GM12801 (cell line): ENCODE data around the gene TRIM8.

ENCODE experiments used
- TF ChIP-seq, protein P1 (sequence below): IDR thresholded peaks from one replicate; pipeline ENCODE4 v1.5.1; 2011; ENCODE audit warnings: control low read depth; ENCODE audit not compliant: insufficient read length; ENCODE audit errors: extremely low read depth

The TRIM8 gene

DNA sequence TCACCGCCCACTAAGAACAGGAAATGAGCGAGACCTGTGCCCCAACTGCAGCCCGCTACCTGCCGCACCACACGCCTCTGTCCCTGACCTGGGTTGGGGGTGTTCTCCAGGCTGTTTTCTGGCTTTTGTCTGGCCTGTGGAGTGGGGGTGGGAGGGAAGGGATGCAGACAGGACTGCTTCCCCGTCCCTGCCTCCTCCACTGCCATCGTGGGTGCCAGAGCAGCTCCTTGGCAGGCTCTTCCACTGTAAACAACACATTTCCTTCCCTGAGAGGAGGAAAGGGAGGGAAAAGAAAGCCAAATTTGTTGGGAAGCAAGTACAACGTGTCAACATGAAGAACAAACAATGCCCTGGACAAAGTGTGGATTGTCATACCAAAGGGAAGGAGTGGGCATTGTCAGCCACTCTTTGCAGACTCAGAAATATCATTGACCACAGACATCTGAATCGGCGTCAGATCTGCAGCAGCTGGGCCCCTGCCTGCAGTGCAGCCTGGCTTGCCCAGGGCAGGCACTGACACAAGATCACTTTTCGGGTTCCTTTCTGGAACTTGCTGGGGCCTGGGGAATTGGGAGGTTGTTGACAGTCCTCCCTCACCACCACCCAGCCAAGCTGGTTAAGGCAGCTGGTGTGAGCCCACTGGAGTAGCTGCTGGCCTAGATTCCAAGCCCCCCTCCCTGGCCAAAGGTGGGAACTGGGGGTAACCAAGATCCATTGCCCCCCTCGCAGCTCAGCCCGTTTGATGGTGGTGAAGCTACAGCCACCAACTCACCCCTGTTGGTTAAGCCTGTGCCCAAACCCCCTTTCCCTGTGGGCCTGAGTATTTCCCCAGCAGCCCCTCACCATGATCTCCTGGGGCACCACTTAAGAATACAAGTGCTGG is 22.6 kb upstream of the TRIM8 start:
- TF ChIP-seq, protein P1, sequence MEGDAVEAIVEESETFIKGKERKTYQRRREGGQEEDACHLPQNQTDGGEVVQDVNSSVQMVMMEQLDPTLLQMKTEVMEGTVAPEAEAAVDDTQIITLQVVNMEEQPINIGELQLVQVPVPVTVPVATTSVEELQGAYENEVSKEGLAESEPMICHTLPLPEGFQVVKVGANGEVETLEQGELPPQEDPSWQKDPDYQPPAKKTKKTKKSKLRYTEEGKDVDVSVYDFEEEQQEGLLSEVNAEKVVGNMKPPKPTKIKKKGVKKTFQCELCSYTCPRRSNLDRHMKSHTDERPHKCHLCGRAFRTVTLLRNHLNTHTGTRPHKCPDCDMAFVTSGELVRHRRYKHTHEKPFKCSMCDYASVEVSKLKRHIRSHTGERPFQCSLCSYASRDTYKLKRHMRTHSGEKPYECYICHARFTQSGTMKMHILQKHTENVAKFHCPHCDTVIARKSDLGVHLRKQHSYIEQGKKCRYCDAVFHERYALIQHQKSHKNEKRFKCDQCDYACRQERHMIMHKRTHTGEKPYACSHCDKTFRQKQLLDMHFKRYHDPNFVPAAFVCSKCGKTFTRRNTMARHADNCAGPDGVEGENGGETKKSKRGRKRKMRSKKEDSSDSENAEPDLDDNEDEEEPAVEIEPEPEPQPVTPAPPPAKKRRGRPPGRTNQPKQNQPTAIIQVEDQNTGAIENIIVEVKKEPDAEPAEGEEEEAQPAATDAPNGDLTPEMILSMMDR, result no peak

- TF ChIP-seq, protein P1, result no peak
Observed at GRCh38 chr10:102624094-102624493, 20.2 kb upstream of the TRIM8 start.

DNA sequence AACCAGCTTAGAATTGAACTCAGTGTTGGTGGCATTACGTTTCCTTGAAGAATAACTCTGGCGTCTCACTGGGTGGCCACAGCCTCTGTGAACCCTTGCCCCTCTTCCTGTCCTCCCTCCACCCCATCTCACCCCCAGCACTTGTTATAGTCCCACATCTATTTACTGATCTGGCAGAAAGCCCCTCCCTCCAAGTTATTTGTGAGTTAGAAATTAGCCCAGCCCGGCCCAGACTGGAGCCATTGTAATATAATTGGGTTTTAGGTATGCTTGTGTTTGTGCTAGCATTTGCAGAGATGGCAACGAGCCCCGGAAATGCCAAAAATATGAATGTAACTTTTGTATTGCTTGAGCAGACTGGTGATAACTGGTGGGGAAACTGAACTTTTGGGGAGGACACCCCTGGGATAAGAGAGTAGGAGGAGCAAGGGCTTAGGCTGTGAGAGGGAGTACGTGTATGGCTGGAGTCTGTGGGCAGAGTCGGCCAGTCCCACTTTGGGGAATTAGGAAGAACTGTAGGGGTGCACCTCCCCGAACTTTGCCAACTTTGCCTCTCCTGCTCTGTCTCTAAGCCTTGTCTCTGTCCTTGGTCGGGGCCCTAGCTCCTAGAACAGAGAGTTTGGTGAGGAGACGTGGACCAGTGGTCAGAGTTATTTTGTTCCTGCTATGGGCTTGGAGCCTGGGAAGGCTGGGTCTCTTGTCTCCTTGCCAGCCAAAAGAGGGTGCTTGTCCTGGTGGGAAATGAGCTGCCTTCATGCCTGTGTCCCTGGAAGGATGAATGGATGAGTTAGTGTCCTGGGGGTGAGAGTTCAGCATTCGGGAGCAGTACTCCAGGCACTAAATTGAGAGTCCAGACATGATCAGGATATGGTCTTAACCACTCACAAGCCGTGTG is 19.3 kb upstream of the TRIM8 start:
- TF ChIP-seq, protein P1, result no peak

- TF ChIP-seq, protein P1, result no peak
Observed at GRCh38 chr10:102626026-102626685, 18.1 kb upstream of the TRIM8 start.

- TF ChIP-seq, protein P1, result no peak
Observed at GRCh38 chr10:102627291-102627735, 17.0 kb upstream of the TRIM8 start.

GRCh38 chr10:102627736-102628293 is 16.5 kb upstream of the TRIM8 start:
- TF ChIP-seq, protein P1, result no peak

DNA sequence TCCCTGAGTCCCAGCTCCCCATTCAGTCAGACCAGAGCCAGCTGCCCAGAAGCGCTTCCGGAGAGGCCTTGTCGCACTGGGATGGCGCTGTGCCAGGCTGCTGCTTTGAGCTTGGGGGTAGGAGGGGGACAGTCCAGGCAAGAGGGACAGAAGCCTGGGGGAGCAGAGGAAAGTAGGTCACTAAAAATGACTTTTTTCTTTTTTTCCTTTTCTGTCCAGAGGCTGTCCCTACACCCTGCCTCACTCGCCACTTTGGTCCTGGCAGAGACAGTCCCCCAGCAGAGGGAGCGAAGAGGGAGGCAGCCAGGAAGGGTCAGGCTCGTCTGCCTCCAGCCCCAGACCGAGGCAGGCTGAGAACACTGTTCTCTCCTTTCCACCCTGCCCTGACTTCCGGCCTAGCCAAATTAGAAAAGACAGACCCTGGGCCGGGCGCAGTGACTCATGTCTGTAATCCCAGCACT is 15.8 kb upstream of the TRIM8 start:
- TF ChIP-seq, protein P1, result no peak
